ENCODE data around the gene TOP2A.

DNA sequence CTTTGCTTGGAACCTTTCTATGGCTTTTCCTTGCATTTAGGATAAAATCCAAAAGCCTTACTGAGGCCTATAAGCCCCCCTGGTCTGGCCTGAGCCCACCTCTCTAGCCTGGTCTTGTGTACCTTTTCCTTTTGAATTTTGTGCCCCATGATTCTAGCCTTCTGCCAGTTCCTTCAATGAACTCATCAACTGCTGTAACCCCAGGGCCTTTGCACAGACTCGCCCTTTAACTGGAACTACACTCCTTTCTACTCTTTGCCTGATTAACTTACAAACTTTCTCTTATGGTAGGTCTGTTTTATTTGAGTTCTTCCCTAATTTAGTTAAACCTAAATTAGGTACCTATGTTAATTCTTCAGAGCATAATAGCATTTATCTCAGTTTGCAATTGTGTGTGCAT is 77.4 kb downstream of the TOP2A start:
- TF ChIP-seq, protein P1, sequence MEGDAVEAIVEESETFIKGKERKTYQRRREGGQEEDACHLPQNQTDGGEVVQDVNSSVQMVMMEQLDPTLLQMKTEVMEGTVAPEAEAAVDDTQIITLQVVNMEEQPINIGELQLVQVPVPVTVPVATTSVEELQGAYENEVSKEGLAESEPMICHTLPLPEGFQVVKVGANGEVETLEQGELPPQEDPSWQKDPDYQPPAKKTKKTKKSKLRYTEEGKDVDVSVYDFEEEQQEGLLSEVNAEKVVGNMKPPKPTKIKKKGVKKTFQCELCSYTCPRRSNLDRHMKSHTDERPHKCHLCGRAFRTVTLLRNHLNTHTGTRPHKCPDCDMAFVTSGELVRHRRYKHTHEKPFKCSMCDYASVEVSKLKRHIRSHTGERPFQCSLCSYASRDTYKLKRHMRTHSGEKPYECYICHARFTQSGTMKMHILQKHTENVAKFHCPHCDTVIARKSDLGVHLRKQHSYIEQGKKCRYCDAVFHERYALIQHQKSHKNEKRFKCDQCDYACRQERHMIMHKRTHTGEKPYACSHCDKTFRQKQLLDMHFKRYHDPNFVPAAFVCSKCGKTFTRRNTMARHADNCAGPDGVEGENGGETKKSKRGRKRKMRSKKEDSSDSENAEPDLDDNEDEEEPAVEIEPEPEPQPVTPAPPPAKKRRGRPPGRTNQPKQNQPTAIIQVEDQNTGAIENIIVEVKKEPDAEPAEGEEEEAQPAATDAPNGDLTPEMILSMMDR (conservative IDR thresholded peaks at IDR 0.05): no peak
- no peak for TF ChIP-seq EZH2 (IDR thresholded peaks at IDR 0.05; ENCODE audit: low read depth)
